H1 (cell line): ENCODE results near the gene ARHGAP10. TPM values are rescaled to one million over a fixed set of nuclear protein-coding genes. Genes with fewer than 3 reads are reported as not detected.

Experiments used
- EP300 ChIP-seq, 2 experiments: IDR thresholded peaks; 1 replicate in 1 of 2; 2 replicates in 1 of 2; pipeline ENCODE4 v1.6.1; 2011 to 2012; ENCODE audit warnings: low read depth in 2 of 2, low read length in 2 of 2, mild to moderate bottlenecking in 2 of 2, borderline replicate concordance in 1 of 2, inconsistent platforms in 1 of 2, moderate library complexity in 1 of 2
- HDAC2 ChIP-seq, 2 experiments: fragments of 300-600 bp in 1 of 2; sonication (generic) in 1 of 2; IDR thresholded peaks; 2 replicates each; pipeline ENCODE4 v1.6.1; 2011 to 2012; ENCODE audit warnings: low read depth in 2 of 2, low read length in 2 of 2, mild to moderate bottlenecking in 2 of 2, moderate library complexity in 2 of 2, borderline replicate concordance in 1 of 2, inconsistent platforms in 1 of 2
- POU5F1 ChIP-seq: IDR thresholded peaks from 2 replicates; pipeline ENCODE4 v1.6.1; 2011; ENCODE audit warnings: low read depth, mild to moderate bottlenecking, low read length, moderate library complexity
- RBBP5 ChIP-seq: IDR thresholded peaks from 2 replicates; pipeline ENCODE4 v1.7.1; 2012; ENCODE audit warnings: low read depth, mild to moderate bottlenecking, inconsistent platforms, low read length, moderate library complexity, borderline replicate concordance
- SAP30 ChIP-seq: fragments of 300-600 bp; sonication (generic); IDR thresholded peaks from 2 replicates; pipeline ENCODE4 v1.7.1; 2012; ENCODE audit warnings: low read length, moderate library complexity, mild to moderate bottlenecking, inconsistent platforms; ENCODE audit not compliant: insufficient read depth, insufficient replicate concordance
- TCF12 ChIP-seq: IDR thresholded peaks from 2 replicates; pipeline ENCODE4 v1.6.1; 2011; ENCODE audit warnings: low read depth, mild to moderate bottlenecking, low read length
- polyA plus RNA-seq, 7 experiments: library from polyadenylated mRNA; depleted of rRNA in 3 of 7; stranded (reverse) in 5 of 7; unstranded in 2 of 7; fragments of >200 nt in 5 of 7; fragments of 200-250 nt in 2 of 7; gene quantifications; 1 replicate in 5 of 7; 2 replicates in 1 of 7; 4 replicates in 1 of 7; pipeline versions ENCODE4 v1.2.1 to v1.2.3, GENCODE V29; 2011 to 2013; ENCODE audit warnings: missing spikeins in 2 of 7, mixed read lengths in 2 of 7
- total RNA-seq: library from RNA; stranded (reverse); fragmentation: NEBNext Ultra II Directional; extraction: Animal tissue kit (Norgen Biotek cat#: 25700); gene quantifications from 2 replicates; pipeline ENCODE4 v1.2.1, GENCODE V29; 2021

The ARHGAP10 gene
- total and polyA plus RNA-seq, 2 of the 8 experiments (the other 6 are each of a cell fraction or from before 2014, with no cell fraction given) = 3.7 to 6.1 TPM

- TF ChIP-seq HDAC2 (IDR thresholded peaks at IDR 0.05; ENCODE audit: borderline replicate concordance in 1 of 2, low read depth in 2 of 2, low read length in 2 of 2) (no peak), EP300 (IDR thresholded peaks at IDR 0.05; ENCODE audit: borderline replicate concordance in 1 of 2, low read depth in 2 of 2, low read length in 2 of 2) (no peak), RBBP5 (no peak), POU5F1 (no peak), TCF12 (no peak), SAP30 (no peak)
Observed at GRCh38 chr4:148091896-148092295, 360.0 kb downstream of the ARHGAP10 start (continued).
